Transverse colon (tissue), 4 donors: ENCODE data around the gene ADAMTS8. TPM values are rescaled to one million over a fixed set of nuclear protein-coding genes. Genes with fewer than 3 reads are reported as not detected.

Experiments
- DNase-seq: peaks from one replicate; pipeline ENCODE4 v3.0.0-alpha.2; 2019
- H3K27ac ChIP-seq, 4 donors: fragments of 200-600 bp; sonication (generic); 2 replicates each; pipeline ENCODE4 v1.5.1; 2016 to 2018; ENCODE audit warnings: inconsistent platforms in 4 of 4
- H3K27me3 ChIP-seq: fragments of 200-600 bp; sonication (generic); 2 replicates; pipeline ENCODE4 v1.5.1; 2017; ENCODE audit warnings: inconsistent platforms
- H3K36me3 ChIP-seq, 4 donors: fragments of 200-600 bp; sonication (generic); 2 replicates each; pipeline ENCODE4 v1.5.1; 2017 to 2019; ENCODE audit warnings: inconsistent platforms in 4 of 4
- H3K4me1 ChIP-seq, 4 donors: fragments of 200-600 bp; sonication (generic); 2 replicates each; pipeline ENCODE4 v1.5.1; 2017 to 2020; ENCODE audit warnings: inconsistent platforms in 4 of 4
- H3K4me3 ChIP-seq, 4 donors: fragments of 200-600 bp; sonication (generic); 1 replicate in 1 of 4; 2 replicates in 3 of 4; pipeline versions ENCODE4 v1.5.1 to v1.6.1; 2017 to 2019; ENCODE audit warnings: inconsistent platforms in 4 of 4
- H3K9me3 ChIP-seq, 2 donors: fragments of 200-600 bp; sonication (generic); 2 replicates each; pipeline ENCODE4 v1.5.1; 2017 to 2019; ENCODE audit warnings: inconsistent platforms in 2 of 2
- EP300 ChIP-seq: sonication (generic); formaldehyde crosslinking; IDR thresholded peaks from one replicate; pipeline ENCODE4 v1.6.1; 2017; ENCODE audit warnings: antibody characterized with exemption, low read depth
- POLR2A ChIP-seq: fragments of 450-650 bp; IDR thresholded peaks from one replicate; pipeline ENCODE4 v1.6.1; 2016; ENCODE audit warnings: antibody characterized with exemption, mild to moderate bottlenecking, moderate library complexity
- POLR2AphosphoS5 ChIP-seq, 3 donors: sonication (generic); formaldehyde crosslinking; IDR thresholded peaks; one replicate each; pipeline ENCODE4 v1.6.1; 2016; ENCODE audit warnings: antibody characterized with exemption in 3 of 3
- WGBS, 2 donors: methylation state at CpG; one replicate each; pipeline ENCODE4 v1.1.5; 2018; ENCODE audit warnings: low coverage in 1 of 2; 5-methylcytosine and 5-hydroxymethylcytosine counted together
- in situ Hi-C, 4 donors: fragments of 200-750 bp; cut with MboI; loops; one replicate each; pipeline versions ENCODE4 v1.15.0 to v1.15.1; 2017; ENCODE audit warnings: low sequenced_read_pairs in 3 of 4, low pct_ligation_motif_present in 1 of 4, low pct_unique_long_range_greater_than_20kb in 1 of 4
- intact Hi-C: fragments of 100-400 bp; cut with DNase I; formaldehyde crosslinking; loops from one replicate; pipeline ENCODE4 v1.15.1; 2023; ENCODE audit warnings: low total_unique reads
- total RNA-seq, 4 donors: library from RNA; depleted of rRNA; stranded (reverse); fragments of >200 nt; gene quantifications; one replicate each; pipeline ENCODE4 v1.1.0, GENCODE V29; 2016
- TF ChIP-seq, protein P1 (sequence below), 5 experiments: fragments of 200-600 bp in 3 of 5; fragments of 450-650 bp in 2 of 5; sonication (generic) in 3 of 5; IDR thresholded peaks; 1 replicate in 2 of 5; 2 replicates in 3 of 5; pipeline ENCODE4 v1.5.1; 2016 to 2017; ENCODE audit warnings: antibody characterized with exemption in 5 of 5, inconsistent platforms in 3 of 5, mild to moderate bottlenecking in 2 of 5, moderate library complexity in 1 of 5

The ADAMTS8 gene
- total RNA-seq, 4 donors from 2014 or later = 0.27 to 1.00 (median 0.95) TPM; not detected in 1

DNA sequence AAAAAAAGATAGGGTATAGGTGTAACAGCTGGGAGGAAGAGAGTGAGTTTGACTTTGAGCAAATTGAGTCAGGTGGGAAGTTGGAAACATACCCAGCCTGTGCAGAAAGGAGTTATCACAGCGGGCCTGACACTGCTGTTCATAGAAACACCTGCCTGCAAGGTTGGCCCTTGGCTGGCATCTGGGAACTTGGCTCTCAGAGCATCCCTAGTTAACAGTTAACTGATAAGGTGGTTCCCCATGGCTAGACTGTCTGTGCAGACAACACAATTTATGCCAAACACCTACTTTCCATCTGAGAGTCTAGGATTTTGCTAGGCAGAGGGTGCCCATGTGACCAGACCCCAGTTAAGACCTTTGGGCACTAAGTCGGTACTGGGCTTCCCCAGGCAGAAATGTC, 31.4 kb downstream of the ADAMTS8 start:
- DNase-seq = no peak
- Histone ChIP-seq H3K27ac (no peak overlapping the region), H3K4me1 (peaks cover 0 to 13% (median 8%) of the 10 kb centered on the region in 4 donors), H3K27me3 (no peaks in the 10 kb centered on the region), H3K9me3 (no peaks in the 10 kb centered on the region), H3K4me3 (no peak overlapping the region), H3K36me3 (no peaks in the 10 kb centered on the region)
- in situ Hi-C loops (loop anchor here in 2 of 4 donors (25.0 kb wide), 1 partner anchor 185 kb away; no protein-coding TSS in a partner anchor), intact Hi-C loops (no loop called here)
- WGBS, 2 donors = 45% methylated on average over 2 of the region's 2 CpGs; no CpG with 5 or more reads in 1 of the 2 donors
- TF ChIP-seq POLR2AphosphoS5 (IDR thresholded peaks at IDR 0.05) (no peak), POLR2A (no peak), EP300 (no peak)
- TF ChIP-seq, protein P1, sequence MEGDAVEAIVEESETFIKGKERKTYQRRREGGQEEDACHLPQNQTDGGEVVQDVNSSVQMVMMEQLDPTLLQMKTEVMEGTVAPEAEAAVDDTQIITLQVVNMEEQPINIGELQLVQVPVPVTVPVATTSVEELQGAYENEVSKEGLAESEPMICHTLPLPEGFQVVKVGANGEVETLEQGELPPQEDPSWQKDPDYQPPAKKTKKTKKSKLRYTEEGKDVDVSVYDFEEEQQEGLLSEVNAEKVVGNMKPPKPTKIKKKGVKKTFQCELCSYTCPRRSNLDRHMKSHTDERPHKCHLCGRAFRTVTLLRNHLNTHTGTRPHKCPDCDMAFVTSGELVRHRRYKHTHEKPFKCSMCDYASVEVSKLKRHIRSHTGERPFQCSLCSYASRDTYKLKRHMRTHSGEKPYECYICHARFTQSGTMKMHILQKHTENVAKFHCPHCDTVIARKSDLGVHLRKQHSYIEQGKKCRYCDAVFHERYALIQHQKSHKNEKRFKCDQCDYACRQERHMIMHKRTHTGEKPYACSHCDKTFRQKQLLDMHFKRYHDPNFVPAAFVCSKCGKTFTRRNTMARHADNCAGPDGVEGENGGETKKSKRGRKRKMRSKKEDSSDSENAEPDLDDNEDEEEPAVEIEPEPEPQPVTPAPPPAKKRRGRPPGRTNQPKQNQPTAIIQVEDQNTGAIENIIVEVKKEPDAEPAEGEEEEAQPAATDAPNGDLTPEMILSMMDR (IDR thresholded peaks at IDR 0.05) = no peak

DNA sequence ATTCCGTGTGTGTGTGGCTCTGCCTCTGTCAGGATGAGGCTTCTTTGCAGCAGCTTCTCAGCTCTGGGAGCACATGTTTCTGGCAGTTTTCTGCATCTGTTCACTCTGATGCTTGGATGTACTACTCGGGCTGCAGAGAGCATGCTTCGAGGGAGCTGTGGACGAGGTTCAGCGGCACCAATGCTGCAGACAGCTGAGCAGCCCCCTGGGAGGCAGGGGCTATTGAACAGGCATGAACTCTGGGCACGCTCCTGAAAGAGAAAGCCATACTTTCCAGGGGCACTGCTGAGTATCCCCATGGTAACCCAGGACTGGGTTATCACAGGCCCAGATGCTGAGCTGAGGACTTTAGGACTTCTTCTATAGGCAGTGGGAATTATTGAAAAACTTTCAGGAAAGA, 33.8 kb downstream of the ADAMTS8 start:
- no peak overlapping the region for H3K27ac ChIP-seq
- no peak for DNase-seq
- 77% methylated on average over 6 of the region's 6 CpGs; no CpG with 5 or more reads in 1 of the 2 donors for WGBS, 2 donors
- H3K27me3 ChIP-seq = no peaks in the 10 kb centered on the region
- intact Hi-C loops (no loop called here), in situ Hi-C loops (loop anchor here in 2 of 4 donors (25.0 kb wide), 1 partner anchor 182 kb away; no protein-coding TSS in a partner anchor)
- H3K36me3 ChIP-seq = no peaks in the 10 kb centered on the region
- TF ChIP-seq, protein P1 (IDR thresholded peaks at IDR 0.05) = no peak
- TF ChIP-seq EP300 (no peak), POLR2A (no peak), POLR2AphosphoS5 (IDR thresholded peaks at IDR 0.05) (no peak)
- peaks cover 7 to 17% (median 13%) of the 10 kb centered on the region in 4 donors for H3K4me1 ChIP-seq
- no peak overlapping the region for H3K4me3 ChIP-seq
- H3K9me3 ChIP-seq = no peaks in the 10 kb centered on the region

DNA sequence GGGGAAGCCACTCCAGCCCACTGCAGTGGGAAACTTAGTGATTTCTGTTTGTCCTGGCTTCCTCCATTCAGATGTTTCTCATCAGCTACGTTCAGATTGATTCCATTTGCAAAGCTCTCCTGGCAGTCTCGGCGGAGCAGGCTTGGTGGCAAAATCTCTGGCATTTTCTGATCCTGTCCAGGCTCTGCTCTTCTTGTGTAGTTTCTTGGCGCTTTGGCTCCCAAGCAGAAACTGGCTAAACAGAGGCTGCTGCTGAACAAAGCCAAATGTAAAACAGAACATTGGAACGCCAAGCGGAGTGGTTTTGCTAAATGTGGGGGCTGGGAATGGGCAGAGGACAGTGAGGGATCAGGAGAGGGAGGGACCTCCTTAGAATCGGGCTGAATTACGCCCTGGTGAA, 36.7 kb downstream of the ADAMTS8 start:
- H3K36me3 ChIP-seq = no peaks in the 10 kb centered on the region
- H3K4me3 ChIP-seq = no peak overlapping the region
- peak overlapping the region; percentile 10 to 75 (median 61) for H3K27ac ChIP-seq
- no peaks in the 10 kb centered on the region for H3K27me3 ChIP-seq
- in situ Hi-C loops = loop anchor here in 2 of 4 donors (25.0 kb wide), 1 partner anchor 179 kb away; no protein-coding TSS in a partner anchor
- DNase-seq = no peak
- intact Hi-C loops = loop anchor here (2.0 kb wide), 1 partner anchor 37 kb away; the partner anchor contains the start of gene ADAMTS8
- WGBS, 2 donors = 72 to 80% methylated on average over 8 of the region's 8 CpGs
- no peaks in the 10 kb centered on the region for H3K9me3 ChIP-seq
- peak; percentile 66 to 84 (median 74) for TF ChIP-seq POLR2AphosphoS5 (IDR thresholded peaks at IDR 0.05)
- TF ChIP-seq EP300 = peak; percentile 40
- TF ChIP-seq, protein P1 (IDR thresholded peaks at IDR 0.05) = no peak
- TF ChIP-seq POLR2A = no peak
- H3K4me1 ChIP-seq = peaks cover 9 to 29% (median 22%) of the 10 kb centered on the region in 4 donors

DNA sequence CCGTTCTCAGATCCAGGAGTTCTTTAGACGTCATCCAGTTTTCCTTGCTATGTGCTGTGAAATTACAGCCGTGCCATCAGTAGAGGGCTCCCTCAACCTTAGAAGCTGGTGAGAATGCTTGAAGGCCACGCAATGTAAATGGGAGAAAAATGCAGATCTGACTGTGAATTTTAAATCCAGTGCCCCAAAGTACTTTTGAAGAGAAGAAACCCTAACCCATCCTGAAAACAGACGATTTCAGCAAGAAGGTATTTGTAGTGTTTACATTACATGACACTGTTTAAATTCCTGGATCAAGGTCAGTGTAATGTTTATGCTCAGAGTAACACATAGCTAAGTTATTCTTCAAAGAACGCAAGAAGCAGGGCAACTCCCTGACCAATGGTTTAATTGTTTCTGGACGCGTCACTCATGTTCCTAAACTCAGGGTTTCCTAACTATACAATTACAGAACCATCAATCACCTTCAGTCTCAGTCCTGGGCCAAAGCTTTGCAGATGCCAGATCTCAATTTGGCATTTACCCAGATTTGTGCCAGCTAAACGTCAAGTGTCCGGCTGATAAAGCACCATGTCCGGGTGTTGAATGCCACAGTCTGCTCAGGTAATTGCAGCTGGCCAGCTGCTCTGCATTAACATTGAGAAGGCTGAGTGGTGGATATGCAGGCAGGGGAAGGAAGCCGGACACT, 38.2 kb downstream of the ADAMTS8 start:
- in situ Hi-C loops (loop anchor here in 2 of 4 donors (25.0 kb wide), 1 partner anchor 178 kb away; no protein-coding TSS in a partner anchor), intact Hi-C loops (loop anchor here (2.0 kb wide), 1 partner anchor 39 kb away; the partner anchor contains the start of gene ADAMTS8)

More for the DNA sequence above, 38.2 kb downstream of the ADAMTS8 start:
- Histone ChIP-seq H3K4me3 (no peak overlapping the region), H3K4me1 (peaks cover 9 to 29% (median 22%) of the 10 kb centered on the region in 4 donors), H3K36me3 (no peaks in the 10 kb centered on the region), H3K9me3 (no peaks in the 10 kb centered on the region), H3K27me3 (no peaks in the 10 kb centered on the region), H3K27ac (peak overlapping the region; percentile 56 to 75 (median 61))
- WGBS, 2 donors = 32 to 50% methylated on average over 8 to 12 of the region's 12 CpGs
- TF ChIP-seq POLR2AphosphoS5 (IDR thresholded peaks at IDR 0.05) (peak; percentile 81 to 83 (median 82)), EP300 (peak; percentile 52), POLR2A (no peak)
- TF ChIP-seq, protein P1 (IDR thresholded peaks at IDR 0.05) = peak in 3 of 5 experiments; percentile 9 to 20 (median 14)
- no peak for DNase-seq
